Endothelial cell of umbilical vein (primary cell): ENCODE results near the gene PGP. TPM values are rescaled to one million over a fixed set of nuclear protein-coding genes. Genes with fewer than 3 reads are reported as not detected.

Experiments used
- BruUV-seq: library from RNA; stranded (reverse); fragments of 400-500 nt; replicated peaks from 2 replicates; lab custom pipeline; 2021; lab: Mats Ljungman, UMichigan
- CTCF ChIA-PET: fragments of 300-600, 350-600 bp; sonication (Branson Sonifier 250); formaldehyde crosslinking; loops from one replicate; lab custom pipeline; 2021; ENCODE audit warnings: antibody characterized with exemption, inconsistent platforms; lab: Charles Lee
- POLR2A ChIA-PET: fragments of 300-600, 350-600 bp; sonication (Branson Sonifier 250); formaldehyde crosslinking; loops from one replicate; lab custom pipeline; 2021; ENCODE audit warnings: antibody characterized with exemption, inconsistent platforms; lab: Charles Lee
- DNase-seq: peaks from one replicate; pipeline ENCODE4 v3.0.0-alpha.2; 2011; ENCODE audit warnings: low read depth, low spot score
- FAIRE-seq: peaks from 2 replicates; lab custom pipeline; 2011; peaks lifted over from hg19 to GRCh38; lab: Jason Lieb, UNC
- H2AFZ ChIP-seq: 2 replicates; pipeline ENCODE4 v1.6.0; 2012; ENCODE audit warnings: low read depth, low read length, control low read depth, inconsistent platforms
- H3K27ac ChIP-seq: 2 replicates; pipeline ENCODE4 v1.5.1; 2011; ENCODE audit warnings: low read depth, mild to moderate bottlenecking, control low read depth, low read length, moderate library complexity; ENCODE audit not compliant: insufficient read depth
- H3K27me3 ChIP-seq, 2 experiments: 2 replicates each; pipeline versions ENCODE4 v1.6.0 to v1.6.1; 2011; ENCODE audit warnings: low read length in 2 of 2, mixed read lengths in 1 of 2; ENCODE audit not compliant: control insufficient read depth in 2 of 2, insufficient read depth in 2 of 2
- H3K36me3 ChIP-seq, 2 experiments: 2 replicates in 1 of 2; 3 replicates in 1 of 2; pipeline ENCODE4 v1.5.1; 2011; ENCODE audit warnings: low read length in 2 of 2, mild to moderate bottlenecking in 1 of 2, moderate library complexity in 1 of 2; ENCODE audit not compliant: control insufficient read depth in 2 of 2, insufficient read depth in 2 of 2; ENCODE audit errors: extremely low read depth in 1 of 2
- H3K4me1 ChIP-seq: 3 replicates; pipeline ENCODE4 v1.5.1; 2011; ENCODE audit warnings: mild to moderate bottlenecking, low read length; ENCODE audit not compliant: control insufficient read depth, insufficient read depth; ENCODE audit errors: extremely low read depth
- H3K4me2 ChIP-seq: 2 replicates; pipeline ENCODE4 v1.6.1; 2011; ENCODE audit warnings: low read length, control low read depth, mixed read lengths; ENCODE audit not compliant: insufficient read depth
- H3K4me3 ChIP-seq, 3 experiments: fragments of 200-600 bp in 1 of 3; sonication (generic), shearing (Covaris generic) in 1 of 3; replicated peaks in 1 of 3; 2 replicates each; pipeline ENCODE4 v1.5.1; 2011 to 2016; ENCODE audit warnings: control low read depth in 3 of 3, low read length in 3 of 3, mild to moderate bottlenecking in 2 of 3, inconsistent platforms in 1 of 3, low read depth in 1 of 3, moderate library complexity in 1 of 3; ENCODE audit not compliant: insufficient read depth in 1 of 3
- H3K79me2 ChIP-seq: 2 replicates; pipeline ENCODE4 v1.6.0; 2012; ENCODE audit warnings: low read length, inconsistent platforms; ENCODE audit not compliant: control insufficient read depth, insufficient read depth
- H3K9ac ChIP-seq: replicated peaks from 2 replicates; pipeline ENCODE3; 2011; ENCODE audit warnings: low read length, control low read depth; ENCODE audit not compliant: insufficient read depth; ENCODE audit errors: extremely low read depth
- H3K9me1 ChIP-seq: replicated peaks from 3 replicates; pipeline ENCODE4 v1.6.0; 2011; ENCODE audit warnings: mild to moderate bottlenecking, low read length; ENCODE audit not compliant: control insufficient read depth, insufficient read depth; ENCODE audit errors: extremely low read depth
- H3K9me3 ChIP-seq: replicated peaks from 2 replicates; pipeline ENCODE4 v1.5.1; 2012; ENCODE audit warnings: low read length, inconsistent platforms; ENCODE audit not compliant: control insufficient read depth, insufficient read depth
- H4K20me1 ChIP-seq: replicated peaks from 2 replicates; pipeline ENCODE3; 2011; ENCODE audit warnings: mild to moderate bottlenecking, low read length; ENCODE audit not compliant: control insufficient read depth, insufficient read depth; ENCODE audit errors: extremely low read depth
- CTCF ChIP-seq, 2 donors: IDR thresholded peaks; 1 replicate in 1 of 2; 2 replicates in 1 of 2; pipeline ENCODE4 v1.5.1; 2011; ENCODE audit warnings: low read length in 2 of 2, mild to moderate bottlenecking in 2 of 2, moderate library complexity in 2 of 2, control low read depth in 1 of 2, inconsistent platforms in 1 of 2, low read depth in 1 of 2; ENCODE audit not compliant: insufficient read depth in 1 of 2; ENCODE audit errors: extremely low read depth in 1 of 2
- FOS ChIP-seq: IDR thresholded peaks from 2 replicates; pipeline ENCODE4 v1.6.1; 2011; ENCODE audit warnings: mild to moderate bottlenecking, low read length, moderate library complexity, borderline replicate concordance; ENCODE audit not compliant: insufficient read depth
- GATA2 ChIP-seq: IDR thresholded peaks from 2 replicates; pipeline ENCODE4 v1.7.0; 2011; ENCODE audit warnings: low read depth, mild to moderate bottlenecking, moderate library complexity, mixed read lengths, low read length; ENCODE audit not compliant: insufficient read length, insufficient read depth
- MYC ChIP-seq: IDR thresholded peaks from one replicate; pipeline ENCODE4 v1.6.1; 2011; ENCODE audit warnings: mild to moderate bottlenecking, low read depth, low read length
- POLR2A ChIP-seq: IDR thresholded peaks from 2 replicates; pipeline ENCODE4 v1.6.1; 2012; ENCODE audit warnings: low read depth, mild to moderate bottlenecking, control low read depth, low read length
- POLR2AphosphoS5 ChIP-seq: IDR thresholded peaks from 2 replicates; pipeline ENCODE4 v1.6.1; 2012; ENCODE audit warnings: low read depth, mild to moderate bottlenecking, control low read depth, low read length, moderate library complexity; ENCODE audit not compliant: insufficient read depth
- dilution Hi-C: fragments of 300-500 bp; cut with MboI; formaldehyde crosslinking; loops from one replicate; pipeline ENCODE4 v1.15.0; 2019; ENCODE audit warnings: low sequenced_read_pairs; ENCODE audit not compliant: extremely low pct_ligation_motif_present
- intact Hi-C: fragments of 100-400 bp; cut with micrococcal nuclease; formaldehyde crosslinking; loops from one replicate; pipeline ENCODE4 v1.10.0; 2022
- polyA plus RNA-seq, 4 experiments: library from polyadenylated mRNA; depleted of rRNA in 3 of 4; stranded (reverse) in 3 of 4; unstranded in 1 of 4; fragments of >200 nt; gene quantifications; 2 replicates each; pipeline versions ENCODE4 v1.2.1 to v1.2.3, GENCODE V29; 2011 to 2012; ENCODE audit warnings: missing spikeins in 1 of 4
- total RNA-seq: library from RNA; stranded (reverse); gene quantifications from 2 replicates; pipeline ENCODE4 v1.2.3, GENCODE V29; 2021
- TF ChIP-seq, protein P1 (sequence below): IDR thresholded peaks from 2 replicates; pipeline ENCODE4 v1.6.1; 2011; ENCODE audit not compliant: insufficient read depth, insufficient read length

The PGP gene
- total and polyA plus RNA-seq, 2 donors (not counting 3 experiments of a cell fraction or from before 2014, with no cell fraction given): 28.5 to 29.6 TPM

- ChIA-PET CTCF (interaction anchor here (0.5 kb wide), 1 partner anchor 249 kb away, joined by 3 read pairs; no protein-coding TSS in a partner anchor), POLR2A (no interaction called here)
- Histone ChIP-seq H3K27me3 (peaks cover 28 to 39% of the 10 kb centered on the region in 2 experiments), H3K27ac (no peak overlapping the region), H3K9me3 (no peaks in the 10 kb centered on the region), H3K9me1 (no peaks in the 10 kb centered on the region), H3K9ac (no peak overlapping the region), H3K79me2 (no peaks in the 10 kb centered on the region), H2AFZ (no peak overlapping the region), H3K36me3 (no peaks in the 10 kb centered on the region), H3K4me3 (no peak overlapping the region), H3K4me2 (no peak overlapping the region), H3K4me1 (no peaks in the 10 kb centered on the region), H4K20me1 (no peaks in the 10 kb centered on the region)
- no peak for DNase-seq
- dilution Hi-C loops: no loop called here
- intact Hi-C loops: loop anchor here (5.0 kb wide), 1 partner anchor 54 kb away; the partner anchor contains the start of gene ECI1
- TF ChIP-seq FOS (no peak), POLR2A (no peak), GATA2 (no peak), CTCF (IDR thresholded peaks at IDR 0.05; ENCODE audit: extremely low read depth in 1 of 2, insufficient read depth in 1 of 2, low read depth in 1 of 2, low read length in 2 of 2) (no peak), POLR2AphosphoS5 (no peak), MYC (no peak)
- TF ChIP-seq, protein P1, sequence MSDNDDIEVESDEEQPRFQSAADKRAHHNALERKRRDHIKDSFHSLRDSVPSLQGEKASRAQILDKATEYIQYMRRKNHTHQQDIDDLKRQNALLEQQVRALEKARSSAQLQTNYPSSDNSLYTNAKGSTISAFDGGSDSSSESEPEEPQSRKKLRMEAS: no peak
- no peak for FAIRE-seq
- BruUV-seq: no TSS peak
Measured at GRCh38 chr16:2198283-2198682, 16.4 kb downstream of the PGP start.
